T-helper 22 cell (primary cell): Measurements from ENCODE around the gene MOK.
"Not testable (repeated sequence)": the region's sequence is repeated elsewhere in the genome, so short reads cannot be mapped to it uniquely, and the experiment has no call there.

Experiments used
- DNase-seq: peaks from one replicate; pipeline ENCODE4 v3.0.0-alpha.2; 2020; ENCODE audit warnings: low read depth

The MOK gene, protein sequence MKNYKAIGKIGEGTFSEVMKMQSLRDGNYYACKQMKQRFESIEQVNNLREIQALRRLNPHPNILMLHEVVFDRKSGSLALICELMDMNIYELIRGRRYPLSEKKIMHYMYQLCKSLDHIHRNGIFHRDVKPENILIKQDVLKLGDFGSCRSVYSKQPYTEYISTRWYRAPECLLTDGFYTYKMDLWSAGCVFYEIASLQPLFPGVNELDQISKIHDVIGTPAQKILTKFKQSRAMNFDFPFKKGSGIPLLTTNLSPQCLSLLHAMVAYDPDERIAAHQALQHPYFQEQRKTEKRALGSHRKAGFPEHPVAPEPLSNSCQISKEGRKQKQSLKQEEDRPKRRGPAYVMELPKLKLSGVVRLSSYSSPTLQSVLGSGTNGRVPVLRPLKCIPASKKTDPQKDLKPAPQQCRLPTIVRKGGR

DNA sequence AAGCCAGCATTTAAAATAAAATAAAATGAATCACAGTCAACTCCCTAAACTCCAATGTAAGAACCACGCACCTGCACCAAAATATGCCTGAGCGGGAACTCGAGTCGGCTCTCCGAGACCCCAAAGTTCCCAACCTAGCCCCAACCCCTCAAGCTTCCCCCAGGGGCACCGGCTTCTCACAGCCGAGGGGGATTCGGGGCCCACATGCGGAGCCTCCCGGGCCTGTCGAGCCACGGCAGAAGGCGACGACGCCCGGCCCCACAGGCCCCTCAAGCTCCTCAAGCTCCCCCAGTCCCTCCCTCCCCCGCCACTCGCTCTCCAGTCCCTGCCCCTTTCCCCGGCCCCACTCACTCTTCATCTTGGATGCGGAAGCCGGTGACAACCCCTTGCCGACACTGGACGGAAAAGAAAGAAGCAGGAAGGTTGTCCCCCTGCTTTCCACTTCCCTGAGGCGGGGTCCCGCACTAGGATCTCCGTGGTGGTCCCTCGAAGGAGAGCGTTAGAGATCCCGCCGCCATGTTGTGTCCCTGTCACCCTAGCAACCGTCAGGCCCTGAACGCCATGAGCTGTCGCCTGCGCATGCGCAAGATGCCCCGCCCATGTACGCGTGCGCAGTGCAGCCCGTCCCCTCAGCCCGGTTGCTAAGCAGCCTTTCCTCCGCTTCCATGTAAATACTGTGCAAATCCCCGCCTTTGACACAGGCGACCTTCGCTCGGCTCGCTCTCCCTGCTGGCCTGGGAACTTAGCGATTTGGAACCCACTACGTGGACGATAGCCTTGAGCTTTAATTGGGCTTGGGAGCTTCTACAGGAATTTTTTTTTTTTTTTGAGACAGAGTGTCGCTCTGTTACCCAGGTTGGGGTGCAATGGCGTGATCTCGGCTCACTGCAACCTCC lies at the start of gene MOK:
Gene MOK, minus strand, starts transcription at position 554 of the 896 bp plus-strand sequence. Its CDS starts 196 bp downstream, at position 358.
- DNase-seq, result peak; percentile 92

DNA sequence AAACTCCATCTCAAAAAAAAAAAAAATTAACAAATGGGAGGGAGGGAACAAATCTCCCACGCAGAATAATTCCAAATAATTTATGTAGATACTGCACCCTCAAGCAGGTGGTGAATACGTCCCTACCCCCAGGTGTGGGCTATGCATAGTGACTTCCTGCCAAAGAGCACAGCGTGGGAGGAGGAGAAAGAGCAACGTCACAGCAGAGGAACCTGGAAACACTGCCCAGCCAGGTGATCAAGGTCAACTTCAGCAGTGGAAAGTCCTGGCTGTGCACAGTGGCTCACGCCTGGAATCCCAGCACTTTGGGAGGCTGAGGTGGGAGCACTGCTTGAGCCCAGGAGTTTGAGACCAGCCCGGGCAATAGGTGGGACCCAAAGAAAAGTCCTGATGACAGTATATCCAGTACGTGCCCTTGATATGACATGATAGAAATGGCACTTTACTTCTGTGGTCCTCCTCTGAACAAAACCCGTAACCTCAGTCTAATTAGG lies 48.2 kb upstream of the MOK start:
- no peak for DNase-seq

DNA sequence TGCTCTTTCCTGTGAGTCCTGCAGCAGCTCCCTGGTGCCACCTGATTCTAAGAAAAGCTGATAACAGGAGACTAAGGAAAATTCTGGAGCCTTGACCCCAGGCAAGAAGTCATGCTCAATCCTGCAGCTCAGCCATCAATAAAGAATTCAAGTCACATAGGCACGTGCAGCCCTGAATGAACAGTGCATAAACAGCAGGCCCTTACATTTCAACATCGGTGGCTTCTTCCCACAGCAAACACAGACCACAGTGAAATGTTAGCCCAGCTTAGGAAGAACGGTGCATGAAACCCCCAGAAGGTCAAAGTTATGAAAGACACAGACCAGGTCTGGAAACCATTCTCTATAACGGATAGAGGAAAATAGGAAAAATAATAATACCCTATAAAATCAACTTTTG lies 47.2 kb upstream of the MOK start:
- no peak for DNase-seq

DNA sequence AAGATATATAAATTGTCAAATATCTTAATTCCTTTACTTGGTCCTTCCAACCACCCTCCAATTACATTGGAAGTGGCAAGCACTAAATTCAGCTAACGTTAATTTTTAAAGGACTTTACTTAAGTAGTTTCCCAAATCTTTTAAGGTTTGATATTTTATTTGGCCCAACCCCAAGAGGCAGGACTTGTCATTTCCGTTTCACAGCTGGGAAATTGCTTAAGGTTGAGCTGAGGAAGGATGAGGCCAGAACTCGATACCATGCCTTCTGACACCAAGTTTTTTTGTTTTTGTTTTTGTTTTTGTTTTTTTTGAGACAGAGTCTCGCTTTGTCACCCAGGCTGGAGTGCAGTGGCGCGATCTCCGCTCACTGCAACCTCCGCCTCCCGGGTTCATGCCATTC lies 46.6 kb upstream of the MOK start:
- not testable (repeated sequence) for DNase-seq

DNA sequence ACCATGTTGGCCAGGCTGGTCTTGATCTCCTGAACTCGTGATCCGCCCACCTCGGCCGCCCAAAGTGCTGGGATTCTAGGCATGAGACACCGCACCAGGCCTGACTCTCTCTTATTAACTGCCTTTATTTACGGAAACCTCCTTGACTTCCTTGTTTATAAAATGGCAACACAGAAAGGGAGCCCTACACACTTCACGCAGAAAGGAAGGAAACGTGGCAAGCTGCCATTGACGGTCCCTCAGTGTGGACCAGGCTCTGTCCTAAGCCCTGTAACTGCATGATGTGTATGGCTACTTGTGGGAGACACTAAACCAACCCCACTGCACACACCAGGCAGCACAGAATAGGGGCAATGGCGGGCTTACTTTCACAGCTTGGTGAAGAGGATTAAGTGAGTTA lies 46.1 kb upstream of the MOK start:
- DNase-seq, result no peak

DNA sequence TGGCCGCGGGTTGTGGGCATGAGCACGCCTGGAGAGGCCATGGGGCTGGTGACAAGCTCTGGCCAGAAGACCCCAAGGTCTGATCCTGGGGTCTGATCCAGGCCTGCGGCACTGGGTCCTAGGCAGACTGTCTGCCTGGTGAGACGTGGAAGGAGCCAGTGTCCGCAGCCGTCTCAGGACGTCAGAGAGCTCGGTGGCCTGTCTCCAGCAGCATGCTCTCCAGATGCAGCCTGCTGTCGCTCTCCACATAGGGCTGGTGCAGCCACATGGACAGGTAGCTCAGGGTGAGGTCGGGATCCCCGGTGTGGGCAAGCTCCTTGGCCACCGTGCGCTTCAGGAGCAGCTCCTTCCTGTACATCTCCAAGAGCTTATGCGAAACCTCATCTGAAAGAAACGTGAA lies 43.4 kb upstream of the MOK start:
- no peak for DNase-seq

DNA sequence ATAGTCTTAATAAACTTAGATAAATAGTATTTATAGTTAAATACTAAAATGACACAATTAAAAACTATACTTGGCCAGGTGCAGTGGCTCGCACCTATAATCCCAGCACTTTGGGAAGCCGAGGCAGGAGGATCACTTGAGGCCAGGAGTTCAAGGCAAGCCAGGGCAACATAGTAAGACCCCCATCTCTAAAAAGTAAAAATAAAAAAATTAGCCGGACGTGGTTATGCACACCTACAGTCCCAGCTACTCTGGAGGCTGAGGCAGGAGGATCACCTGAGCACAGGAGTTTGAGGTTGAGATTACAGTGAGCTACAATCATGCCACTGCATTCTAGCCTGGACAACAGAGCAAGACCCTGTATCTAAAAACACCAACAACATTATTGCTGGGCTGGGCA lies 41.7 kb upstream of the MOK start:
- DNase-seq, result no peak

DNA sequence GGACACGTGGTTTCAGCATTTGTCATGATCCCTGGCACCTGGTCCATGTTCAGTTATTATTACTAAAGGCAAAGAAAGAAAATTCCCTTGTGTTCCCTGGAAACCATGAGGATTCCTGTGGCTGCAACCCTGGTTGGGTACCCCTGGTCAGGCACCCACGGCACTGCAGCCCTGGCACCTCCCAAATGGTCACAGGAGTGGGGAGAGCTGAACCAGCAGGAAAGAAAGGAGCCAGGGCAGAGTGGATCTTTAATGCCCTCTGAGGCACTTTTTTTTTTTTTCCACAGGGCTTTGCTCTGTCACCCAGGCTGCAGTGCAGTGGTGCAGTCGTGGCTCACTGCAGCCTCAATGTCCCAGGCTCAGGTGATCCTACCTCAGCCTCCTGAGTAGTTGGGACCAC lies 40.3 kb upstream of the MOK start:
- DNase-seq, result no peak

DNA sequence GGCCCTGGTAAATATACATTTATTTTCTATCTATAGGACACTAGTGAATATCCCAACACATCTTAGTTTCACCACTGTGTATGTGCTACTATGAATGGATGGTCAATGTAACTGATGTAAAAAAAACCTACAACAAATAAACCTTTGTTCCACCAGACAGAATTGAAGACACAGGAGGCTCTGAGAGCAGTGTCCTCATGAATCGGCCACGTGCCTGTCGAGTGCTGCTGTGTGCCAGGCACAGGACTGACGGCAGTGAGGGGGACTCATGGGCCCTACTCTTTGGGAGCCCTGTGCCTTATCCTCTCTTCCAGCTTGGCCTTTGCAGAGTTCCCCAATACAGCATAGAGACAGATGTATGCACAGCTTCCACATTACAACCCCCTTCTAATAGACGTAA lies 39.5 kb upstream of the MOK start:
- no peak for DNase-seq

DNA sequence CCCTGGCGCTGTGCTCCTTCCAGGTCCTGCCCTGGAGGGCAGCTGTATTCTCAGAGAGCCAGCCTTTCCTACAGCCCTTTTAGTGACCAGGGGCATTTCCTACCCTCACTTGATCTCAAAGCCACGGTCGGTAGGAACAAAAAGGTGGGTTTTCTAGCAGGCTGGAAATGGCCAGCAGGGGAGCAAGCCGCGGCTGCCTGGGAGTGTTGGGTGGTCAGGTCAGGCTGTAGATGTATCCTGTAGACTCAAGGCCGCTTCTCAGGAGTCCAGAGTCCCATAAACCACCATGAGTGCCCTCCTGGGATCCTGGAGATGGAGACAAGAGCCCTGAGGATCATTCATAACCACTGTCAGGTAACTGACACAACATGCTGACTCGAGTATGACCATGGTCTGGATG lies 39.1 kb upstream of the MOK start:
- DNase-seq, result no peak

DNA sequence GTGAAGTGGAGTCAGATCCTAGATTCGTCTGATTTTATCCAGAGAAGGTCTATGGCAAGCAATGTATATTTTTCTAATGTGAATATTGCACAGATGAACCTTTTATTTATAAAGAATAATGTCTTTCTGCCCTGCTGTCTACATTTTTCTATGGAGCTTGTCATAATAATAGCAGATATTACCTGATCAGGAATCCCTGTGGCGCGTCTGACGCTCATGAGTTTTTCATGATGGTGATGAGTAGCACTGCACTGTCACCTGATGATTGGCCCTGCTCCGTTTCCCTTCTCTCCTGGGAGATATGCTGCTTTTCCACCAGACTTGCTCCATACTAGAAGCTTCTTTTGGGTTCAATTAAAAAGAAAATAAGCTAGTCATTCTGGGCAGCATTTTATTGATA lies 37.3 kb upstream of the MOK start:
- DNase-seq, result no peak

DNA sequence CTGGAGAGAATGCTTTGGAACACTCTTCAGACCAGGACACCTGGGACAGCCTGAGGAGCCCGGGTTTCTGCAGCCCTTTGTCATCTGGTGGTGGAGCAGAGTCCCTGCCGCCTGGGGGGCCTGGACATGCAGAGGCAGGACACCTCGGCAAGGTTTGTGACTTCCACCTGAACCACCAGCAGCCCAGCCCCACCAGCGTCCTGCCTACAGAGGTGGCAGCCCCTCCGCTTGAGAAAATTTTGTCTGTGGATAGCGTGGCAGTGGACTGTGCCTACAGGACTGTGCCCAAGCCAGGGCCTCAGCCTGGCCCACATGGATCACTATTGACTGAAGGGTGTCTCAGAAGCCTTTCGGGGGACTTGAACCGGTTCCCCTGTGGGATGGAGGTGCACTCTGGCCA lies 36.6 kb upstream of the MOK start:
- DNase-seq, result no peak

DNA sequence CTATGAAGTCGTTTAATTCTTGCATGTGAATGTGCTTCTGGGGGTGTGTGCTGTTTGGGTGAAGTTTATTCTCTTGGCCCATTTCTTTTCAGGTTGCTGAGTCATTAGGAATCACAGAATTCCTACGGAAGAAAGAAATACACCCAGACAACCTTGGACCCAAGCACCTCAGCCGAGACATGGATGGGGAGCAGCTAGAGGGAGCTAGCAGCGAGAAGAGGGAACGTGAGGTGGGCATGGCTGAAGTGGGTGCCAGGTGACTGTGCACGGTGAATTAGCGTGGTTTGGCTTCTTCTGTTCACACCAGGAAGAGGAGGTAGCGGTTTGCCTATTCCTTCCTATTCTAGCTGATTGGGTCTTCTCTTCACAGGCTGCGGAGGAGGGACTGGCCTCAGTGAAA lies 33.8 kb upstream of the MOK start:
- no peak for DNase-seq

DNA sequence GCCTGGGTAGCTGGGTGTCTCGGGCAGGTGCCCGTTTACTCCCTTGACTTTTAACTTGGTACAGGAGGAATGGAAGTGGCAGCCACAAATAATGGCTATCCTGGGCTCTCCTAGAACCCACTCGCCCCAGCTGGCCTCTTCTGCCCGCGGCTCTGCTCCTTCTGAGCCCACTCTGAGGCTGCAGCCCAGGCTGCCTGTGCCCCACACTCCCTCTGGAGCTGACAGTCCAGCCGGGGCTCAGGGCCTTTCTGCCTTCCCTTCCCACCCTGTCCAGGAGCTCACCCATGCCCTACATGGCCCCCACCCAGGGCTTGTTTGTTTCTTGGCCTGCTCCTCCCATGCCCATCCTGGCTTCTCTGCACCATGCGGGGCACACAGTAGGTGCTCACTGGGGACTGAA lies 30.2 kb upstream of the MOK start:
- no peak for DNase-seq

DNA sequence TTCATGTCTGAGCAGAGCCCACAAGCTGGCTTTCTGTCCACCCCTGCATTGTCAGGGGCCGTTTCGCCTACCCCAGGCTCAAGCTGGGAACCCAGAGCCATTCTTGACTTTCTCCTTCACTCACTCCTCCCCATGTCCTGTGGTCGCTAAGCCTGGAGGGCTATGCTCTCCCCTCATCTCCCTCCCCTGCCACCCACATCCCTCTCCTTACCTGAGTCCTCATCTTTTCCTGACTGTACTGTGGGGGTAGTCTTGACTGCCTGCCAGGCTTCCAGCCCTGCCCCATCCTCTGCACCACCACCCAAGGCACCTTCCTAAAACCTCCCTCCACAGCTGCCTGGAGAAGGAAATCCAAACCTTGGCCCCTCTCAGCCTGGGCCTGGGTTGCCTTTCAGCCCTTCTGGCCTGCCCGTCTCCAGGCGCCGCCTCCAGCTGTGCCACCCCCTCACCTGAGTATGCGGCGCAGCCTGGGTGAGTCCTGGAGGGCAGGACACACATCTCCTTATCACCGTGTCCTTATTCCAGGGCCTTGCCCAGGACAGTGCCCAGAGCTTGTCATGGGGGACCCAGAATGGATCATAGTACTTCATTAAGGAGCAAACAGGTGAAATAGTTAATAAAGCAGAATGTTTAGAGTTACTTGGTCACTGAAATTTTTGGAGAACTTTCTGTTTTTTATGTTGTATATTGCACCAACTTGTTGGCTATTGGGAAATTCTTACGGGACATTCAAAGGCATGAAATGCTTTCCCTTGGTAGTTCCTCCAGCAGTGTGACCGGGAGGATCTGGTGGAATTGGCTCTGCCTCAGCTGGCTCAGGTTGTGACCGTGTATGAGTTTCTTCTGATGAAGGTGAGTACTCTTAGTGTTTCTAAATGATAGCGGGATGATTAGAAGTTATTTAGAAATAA lies 29.1 kb upstream of the MOK start:
- no peak for DNase-seq

DNA sequence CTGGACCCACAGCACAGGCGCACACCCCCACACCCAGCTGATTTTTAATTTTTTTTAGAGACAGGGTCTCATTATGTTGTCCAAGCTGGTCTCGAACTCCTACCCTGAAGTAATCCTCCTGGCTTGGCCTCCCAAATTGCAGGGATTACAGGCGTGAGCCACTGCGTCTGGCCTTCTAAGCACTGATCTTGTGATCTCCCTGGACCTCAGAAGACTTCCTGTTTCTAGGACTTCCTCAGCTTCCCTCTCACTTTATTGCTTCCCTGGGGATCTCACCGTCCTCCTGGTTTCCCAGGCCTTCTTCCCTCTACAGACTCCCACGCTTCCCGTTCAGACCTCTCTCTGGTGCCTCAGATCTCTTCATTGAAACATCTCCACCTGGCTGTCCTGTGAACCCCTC lies 28.4 kb upstream of the MOK start:
- DNase-seq, result no peak

DNA sequence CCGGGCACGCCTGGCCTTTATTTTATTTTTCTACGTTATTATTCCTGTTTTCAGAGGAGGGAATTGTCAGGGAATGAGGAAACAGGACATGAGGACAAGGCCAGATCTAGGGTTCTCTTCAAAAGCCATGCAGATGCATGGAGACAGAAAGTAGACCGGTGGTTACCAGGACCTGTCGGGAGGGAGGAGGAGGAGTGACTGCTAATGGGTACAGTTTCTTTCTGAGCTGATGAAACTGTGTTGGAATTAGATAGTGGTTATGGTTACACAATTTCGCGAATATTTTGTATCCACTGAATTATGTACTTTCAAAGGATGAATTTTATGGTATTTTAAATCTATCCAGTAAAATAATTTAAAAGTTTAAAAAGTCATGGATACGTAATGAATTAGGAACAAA lies 25.8 kb upstream of the MOK start:
- DNase-seq, result no peak

DNA sequence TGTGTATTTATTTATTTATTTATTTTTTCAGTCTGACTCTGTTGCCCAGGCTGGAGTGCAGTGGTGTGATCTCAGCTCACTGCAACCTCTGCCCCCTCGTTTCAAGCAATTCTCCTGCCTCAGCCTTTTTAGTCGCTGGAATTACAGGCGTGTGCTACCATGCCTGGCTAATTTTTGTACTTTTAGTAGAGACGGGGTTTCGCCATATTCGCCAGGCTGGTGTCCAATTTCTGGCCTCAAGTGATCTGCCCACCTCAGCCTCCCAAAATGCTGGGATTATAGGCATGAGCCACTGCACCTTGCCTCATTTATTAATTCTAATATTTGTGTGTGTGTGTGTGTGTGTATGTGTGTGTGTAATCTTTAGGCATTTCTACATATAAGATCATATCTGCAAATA lies 24.4 kb upstream of the MOK start:
- DNase-seq, result not testable (repeated sequence)

DNA sequence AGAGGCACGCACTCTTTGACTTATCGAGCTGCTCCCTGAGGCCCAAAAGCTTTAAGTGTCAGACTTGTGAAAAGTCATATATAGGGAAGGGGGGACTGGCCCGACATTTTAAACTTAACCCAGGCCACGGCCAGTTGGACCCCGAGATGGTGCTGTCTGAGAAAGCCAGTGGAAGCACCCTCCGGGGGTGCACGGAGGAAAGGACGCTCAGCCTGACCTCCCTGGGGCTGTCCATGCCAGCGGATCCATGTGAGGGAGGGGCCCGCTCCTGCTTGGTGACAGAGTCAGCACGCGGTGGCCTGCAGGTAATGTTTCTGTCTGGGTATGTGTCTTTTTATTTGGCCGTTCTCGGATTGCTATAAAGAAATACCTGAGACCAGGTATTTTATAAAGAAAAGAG lies 21.6 kb upstream of the MOK start:
- DNase-seq, result no peak

DNA sequence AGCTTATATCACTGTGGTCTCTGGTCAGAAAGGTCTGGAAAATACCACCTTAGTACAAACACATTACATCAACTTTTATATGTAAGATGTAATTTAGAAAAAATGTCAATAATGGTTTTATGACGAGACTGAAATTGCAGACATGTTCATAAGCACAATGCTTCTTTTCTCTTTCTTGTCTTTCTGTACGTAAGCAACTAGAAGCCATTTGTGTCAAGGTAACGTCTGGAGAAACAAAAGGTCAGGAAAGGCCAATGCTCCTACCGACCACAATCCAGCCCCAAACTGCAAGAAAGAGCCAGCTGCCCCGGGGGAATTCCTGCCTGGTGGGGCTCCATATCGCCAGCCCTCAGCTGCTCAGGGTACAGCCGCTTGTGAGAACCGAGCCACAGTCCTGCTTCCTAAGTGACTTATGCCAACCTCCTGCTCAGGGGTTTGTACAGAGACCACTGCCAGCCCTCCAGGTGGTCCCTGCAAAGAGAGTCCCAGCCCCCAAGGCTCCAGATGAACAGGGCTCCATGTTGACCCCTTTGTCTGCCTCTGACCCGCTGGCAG lies 20.9 kb upstream of the MOK start:
- DNase-seq, result no peak

DNA sequence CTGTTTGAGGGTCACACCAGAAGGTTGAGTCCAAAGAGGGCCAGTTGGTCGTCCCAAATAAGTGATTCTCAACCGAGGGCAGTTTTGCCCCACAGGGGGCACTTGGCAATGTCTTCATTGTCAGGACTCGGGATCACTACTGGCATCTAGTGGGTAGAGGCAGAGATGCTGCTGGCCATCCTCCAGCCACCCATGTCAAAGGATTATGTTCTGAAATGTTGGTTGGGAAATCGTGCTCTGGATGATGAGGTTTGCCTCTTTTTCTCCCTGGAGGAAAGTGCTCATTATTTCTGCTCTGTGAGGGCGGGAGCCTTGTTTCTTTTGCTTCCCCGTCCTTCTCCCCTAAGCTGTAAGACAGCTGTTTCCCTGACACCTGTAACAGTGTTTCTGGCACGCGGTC lies 18.1 kb upstream of the MOK start:
- no peak for DNase-seq
